ENCODE data around the gene MED22. TPM values are rescaled to one million over a fixed set of nuclear protein-coding genes. Genes with fewer than 3 reads are reported as not detected.
A peak's percentile ranks its signal among the peaks of the same experiment; 100 is the strongest.
"Not testable (repeated sequence)": the region's sequence is repeated elsewhere in the genome, so short reads cannot be mapped to it uniquely, and the experiment has no call there.

Gene MED22
- total RNA-seq: 10 to 100 TPM; 10.8 to 22.5 (median 15.9) TPM

DNA sequence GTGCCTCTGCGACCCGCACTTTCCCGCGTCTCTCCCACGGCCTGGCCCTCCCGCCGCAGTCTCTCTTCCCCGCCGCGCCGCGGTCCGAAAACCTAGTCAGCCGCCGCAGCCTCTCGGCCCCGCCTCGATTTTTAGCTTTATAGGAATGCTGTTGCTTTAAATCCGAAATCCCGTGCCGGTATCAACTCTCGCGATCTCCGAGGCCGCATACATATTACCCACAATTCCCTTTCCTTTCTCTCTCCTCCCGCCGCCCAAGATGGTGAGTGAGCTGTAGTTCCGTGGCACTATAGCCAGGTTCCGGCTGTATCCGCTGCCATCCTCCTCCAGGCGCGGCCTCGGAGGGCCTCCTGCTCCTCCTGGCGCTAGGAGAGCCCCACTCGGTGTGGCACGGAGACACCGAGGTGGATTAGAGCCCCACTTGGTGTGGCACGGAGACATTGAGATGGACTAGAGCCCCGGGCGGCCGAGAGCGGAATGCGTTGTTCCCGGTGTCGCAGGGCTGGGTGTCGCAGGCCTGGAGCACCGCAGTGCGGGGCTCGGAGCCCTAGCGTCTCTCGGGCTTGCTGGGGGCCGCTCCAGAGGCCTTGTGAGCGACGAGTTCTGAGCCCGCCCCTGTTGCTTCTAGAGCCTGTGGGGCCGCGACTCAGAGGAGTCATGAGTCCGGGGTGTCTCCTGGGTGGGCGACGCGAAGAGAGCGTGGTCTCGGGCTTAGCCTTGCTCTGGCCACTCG lies at the start of gene MED22, which contains the start of gene RPL7A:
Gene MED22 (minus strand): TSS at position 147 of the 733 bp plus-strand sequence. CDS start 1,469 bp downstream, outside the sequence.
Gene RPL7A (plus strand): TSS at position 234 of the 733 bp plus-strand sequence. CDS start 26 bp downstream, at position 260.
- TF ChIP-seq POLR2A (IDR thresholded peaks at IDR 0.05): peak in 3 of 4 donors; percentile 70 to 89 (median 89)
- TF ChIP-seq, protein P1, sequence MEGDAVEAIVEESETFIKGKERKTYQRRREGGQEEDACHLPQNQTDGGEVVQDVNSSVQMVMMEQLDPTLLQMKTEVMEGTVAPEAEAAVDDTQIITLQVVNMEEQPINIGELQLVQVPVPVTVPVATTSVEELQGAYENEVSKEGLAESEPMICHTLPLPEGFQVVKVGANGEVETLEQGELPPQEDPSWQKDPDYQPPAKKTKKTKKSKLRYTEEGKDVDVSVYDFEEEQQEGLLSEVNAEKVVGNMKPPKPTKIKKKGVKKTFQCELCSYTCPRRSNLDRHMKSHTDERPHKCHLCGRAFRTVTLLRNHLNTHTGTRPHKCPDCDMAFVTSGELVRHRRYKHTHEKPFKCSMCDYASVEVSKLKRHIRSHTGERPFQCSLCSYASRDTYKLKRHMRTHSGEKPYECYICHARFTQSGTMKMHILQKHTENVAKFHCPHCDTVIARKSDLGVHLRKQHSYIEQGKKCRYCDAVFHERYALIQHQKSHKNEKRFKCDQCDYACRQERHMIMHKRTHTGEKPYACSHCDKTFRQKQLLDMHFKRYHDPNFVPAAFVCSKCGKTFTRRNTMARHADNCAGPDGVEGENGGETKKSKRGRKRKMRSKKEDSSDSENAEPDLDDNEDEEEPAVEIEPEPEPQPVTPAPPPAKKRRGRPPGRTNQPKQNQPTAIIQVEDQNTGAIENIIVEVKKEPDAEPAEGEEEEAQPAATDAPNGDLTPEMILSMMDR (IDR thresholded peaks at IDR 0.05): peak in 2 of 6 experiments; percentile 5 to 53
- WGBS, 2 donors: 0 to 1% methylated on average over 24 to 46 of the region's 64 CpGs
- intact Hi-C loops (cut with DNase I): no loop called here

DNA sequence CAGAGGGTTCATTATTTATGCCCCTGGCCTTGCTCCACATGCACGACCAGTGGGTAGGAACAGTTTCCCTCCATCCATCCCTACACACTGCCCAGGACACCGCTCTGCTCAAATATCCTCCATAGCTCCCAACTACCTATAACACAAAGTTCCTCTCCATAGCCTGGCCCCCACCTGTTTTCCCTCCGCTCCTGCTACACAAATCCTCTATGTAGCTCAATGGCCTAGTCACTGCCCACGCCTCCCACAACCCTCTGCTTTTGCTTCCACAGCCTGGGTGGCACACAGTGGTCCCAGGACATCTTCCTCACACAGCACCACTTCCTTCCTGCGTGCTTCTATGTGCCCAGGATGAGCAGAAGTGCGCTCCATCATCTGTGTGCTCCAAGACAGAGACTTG lies 49.4 kb upstream of the MED22 start:
- Histone ChIP-seq H3K36me3 (peaks cover 0 to 15% (median 0%) of the 10 kb centered on the region in 3 donors), H3K9me3 (no peaks in the 10 kb centered on the region), H3K27me3 (peaks cover 0 to 56% (median 0%) of the 10 kb centered on the region in 4 donors), H3K4me1 (peaks cover 0 to 6% (median 0%) of the 10 kb centered on the region in 3 donors), H3K27ac (no peak overlapping the region), H3K4me3 (no peak overlapping the region)
- intact Hi-C loops (cut with DNase I): no loop called here
- 64 to 70% methylated on average over 4 of the region's 6 CpGs for WGBS, 2 donors
- no peak for DNase-seq
- no peak for TF ChIP-seq POLR2A (IDR thresholded peaks at IDR 0.05)
- TF ChIP-seq, protein P1 (IDR thresholded peaks at IDR 0.05): no peak

More for the DNA sequence above, at the start of gene MED22, which contains the start of gene RPL7A:
- peaks cover 16 to 58% (median 24%) of the 10 kb centered on the region in 3 donors for H3K4me1 ChIP-seq
- H3K4me3 ChIP-seq: peak within 1 kb of the TSS; percentile 81 to 97 (median 92)
- H3K36me3 ChIP-seq: peaks cover 45 to 75% (median 53%) of the 10 kb centered on the region in 3 donors
- H3K27ac ChIP-seq: peak within 1 kb of the TSS; percentile 93 to 96 (median 95)
- DNase-seq: peak; percentile 75
- no peaks in the 10 kb centered on the region for H3K9me3 ChIP-seq
- no peaks in the 10 kb centered on the region for H3K27me3 ChIP-seq

DNA sequence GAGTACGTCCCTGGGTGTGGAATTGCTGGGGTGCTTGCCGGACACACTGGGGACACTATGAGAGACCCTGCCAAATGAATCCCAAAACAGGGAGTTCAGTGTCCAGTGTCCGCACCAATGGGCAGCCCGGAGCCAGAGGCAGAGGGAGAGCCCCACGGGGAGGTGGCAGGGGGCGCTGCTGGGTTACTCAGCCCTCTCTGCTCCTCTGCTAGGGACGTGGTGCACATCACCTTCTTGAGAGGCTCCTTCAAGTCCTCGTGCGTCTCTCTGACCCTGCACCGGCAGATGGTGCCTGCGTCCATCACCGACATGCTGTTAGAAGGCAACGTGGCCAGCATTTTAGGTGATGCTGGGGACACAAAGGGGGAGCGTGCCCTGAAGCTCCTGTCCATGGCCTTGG lies 49.0 kb upstream of the MED22 start:
- Histone ChIP-seq H3K4me1 (peaks cover 0 to 6% (median 0%) of the 10 kb centered on the region in 3 donors), H3K9me3 (no peaks in the 10 kb centered on the region), H3K36me3 (peaks cover 0 to 11% (median 0%) of the 10 kb centered on the region in 3 donors), H3K4me3 (no peak overlapping the region), H3K27ac (no peak overlapping the region), H3K27me3 (peaks cover 0 to 60% (median 0%) of the 10 kb centered on the region in 4 donors)
- no peak for TF ChIP-seq POLR2A (IDR thresholded peaks at IDR 0.05)
- TF ChIP-seq, protein P1 (IDR thresholded peaks at IDR 0.05): peak in 1 of 6 experiments; percentile 9
- intact Hi-C loops (cut with DNase I): no loop called here
- 35 to 43% methylated on average over 6 to 7 of the region's 14 CpGs for WGBS, 2 donors
- no peak for DNase-seq

DNA sequence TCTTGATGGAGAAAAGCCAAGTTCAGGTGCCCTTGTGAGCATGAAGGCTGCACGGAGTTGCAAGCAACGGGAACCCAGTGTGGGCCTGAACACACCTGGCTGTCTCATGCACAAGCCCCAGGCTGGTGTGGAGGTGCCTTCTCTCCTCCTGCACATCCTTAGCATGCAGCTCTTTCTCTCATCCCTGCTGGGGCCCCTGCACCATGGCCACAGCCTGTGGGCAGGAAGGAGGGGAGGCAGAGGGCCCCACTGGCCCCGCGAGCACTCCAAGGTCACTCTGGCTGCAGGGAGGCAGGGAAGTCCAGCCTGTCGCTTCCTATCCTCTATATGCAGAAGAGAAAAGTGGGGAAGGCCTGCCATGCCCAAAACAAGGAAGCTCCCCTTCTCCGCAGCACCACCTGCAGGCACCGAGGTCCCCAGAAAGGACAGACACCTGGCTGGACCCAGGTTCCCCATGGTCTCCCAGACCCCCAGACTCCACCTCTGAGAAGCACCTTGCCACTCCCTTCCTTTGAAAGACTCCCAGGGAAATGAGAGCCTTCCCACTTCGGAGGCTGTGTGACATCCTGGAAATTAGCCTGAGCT lies 46.8 kb upstream of the MED22 start:
- intact Hi-C loops (cut with DNase I): no loop called here
- no peak for DNase-seq
- TF ChIP-seq POLR2A (IDR thresholded peaks at IDR 0.05): no peak
- TF ChIP-seq, protein P1 (IDR thresholded peaks at IDR 0.05): no peak

DNA sequence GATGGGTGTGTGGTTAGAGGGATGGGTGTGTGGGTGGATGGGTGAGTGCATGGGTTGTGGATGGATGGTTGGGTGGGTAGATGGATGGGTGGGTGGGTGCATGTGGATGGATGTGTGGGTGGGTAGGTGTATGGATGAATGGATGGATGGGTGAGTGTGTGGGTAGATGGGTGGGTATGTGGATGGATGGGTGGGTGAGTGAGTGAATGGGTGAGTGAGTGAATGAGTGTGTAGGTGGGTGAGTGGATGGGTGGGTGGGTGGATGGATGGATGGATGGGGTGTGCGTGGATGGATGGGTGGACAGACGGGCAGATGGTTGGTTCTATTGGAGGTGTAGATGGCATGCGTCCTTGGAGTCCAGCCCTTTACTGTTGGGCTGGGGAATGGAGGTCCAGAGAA lies 45.5 kb upstream of the MED22 start:
- no peak for TF ChIP-seq POLR2A (IDR thresholded peaks at IDR 0.05)
- TF ChIP-seq, protein P1 (IDR thresholded peaks at IDR 0.05): no peak
- 92 to 94% methylated on average over 3 of the region's 3 CpGs for WGBS, 2 donors
- intact Hi-C loops (cut with DNase I): no loop called here

More for the DNA sequence above, 46.8 kb upstream of the MED22 start:
- WGBS, 2 donors: 57 to 69% methylated on average over 2 to 3 of the region's 8 CpGs
- Histone ChIP-seq H3K4me3 (no peak overlapping the region), H3K27ac (no peak overlapping the region), H3K27me3 (peaks cover 0 to 72% (median 0%) of the 10 kb centered on the region in 4 donors), H3K9me3 (no peaks in the 10 kb centered on the region), H3K4me1 (peaks cover 0 to 6% (median 0%) of the 10 kb centered on the region in 3 donors), H3K36me3 (no peaks in the 10 kb centered on the region)

DNA sequence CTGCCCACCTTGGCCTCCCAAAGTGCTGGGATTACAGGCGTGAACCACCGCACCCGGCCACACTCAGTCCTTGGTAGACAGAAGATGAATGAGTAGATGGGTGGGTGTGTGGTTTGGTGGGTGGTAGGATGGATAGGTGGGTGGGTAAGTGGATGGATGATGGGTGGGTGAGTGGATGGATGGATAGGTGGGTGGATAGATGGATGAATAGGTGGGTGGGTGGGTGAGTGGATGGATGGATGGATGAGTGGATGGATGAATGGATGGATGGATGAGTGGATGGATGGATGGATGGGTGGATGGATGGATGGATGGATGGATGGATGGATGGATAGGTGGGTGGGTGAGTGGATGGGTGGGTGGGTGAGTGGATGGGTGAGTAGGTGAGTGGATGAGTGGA lies 44.4 kb upstream of the MED22 start:
- 100% methylated on average over 3 of the region's 3 CpGs; no CpG with 5 or more reads in 1 of the 2 donors for WGBS, 2 donors
- H3K36me3 ChIP-seq; intact Hi-C loops (cut with DNase I); H3K4me3 ChIP-seq; DNase-seq; H3K27ac ChIP-seq; H3K9me3 ChIP-seq: not testable (repeated sequence)
- H3K27me3 ChIP-seq: peaks cover 0 to 68% (median 0%) of the 10 kb centered on the region in 4 donors
- H3K4me1 ChIP-seq: peaks cover 2 to 11% (median 6%) of the 10 kb centered on the region in 3 donors

More for the DNA sequence above, 45.5 kb upstream of the MED22 start:
- Histone ChIP-seq H3K4me1 (no peaks in the 10 kb centered on the region), H3K27ac (no peak overlapping the region), H3K27me3 (peaks cover 0 to 79% (median 0%) of the 10 kb centered on the region in 4 donors), H3K4me3 (no peak overlapping the region), H3K36me3 (no peaks in the 10 kb centered on the region), H3K9me3 (no peaks in the 10 kb centered on the region)
- DNase-seq: no peak

DNA sequence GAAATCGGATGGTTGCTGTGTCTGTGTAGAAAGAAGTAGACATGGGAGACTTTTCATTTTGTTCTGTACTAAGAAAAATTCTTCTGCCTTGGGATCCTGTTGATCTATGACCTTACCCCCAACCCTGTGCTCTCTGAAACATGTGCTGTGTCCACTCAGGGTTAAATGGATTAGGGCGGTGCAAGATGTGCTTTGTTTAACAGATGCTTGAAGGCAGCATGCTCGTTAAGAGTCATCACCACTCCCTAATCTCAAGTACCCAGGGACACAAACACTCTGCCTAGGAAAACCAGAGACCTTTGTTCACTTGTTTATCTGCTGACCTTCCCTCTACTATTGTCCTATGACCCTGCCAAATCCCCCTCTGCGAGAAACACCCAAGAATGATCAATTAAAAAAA lies 43.5 kb upstream of the MED22 start:
- H3K4me3 ChIP-seq; H3K27ac ChIP-seq; H3K9me3 ChIP-seq; intact Hi-C loops (cut with DNase I); H3K36me3 ChIP-seq; DNase-seq: not testable (repeated sequence)
- Histone ChIP-seq H3K4me1 (peaks cover 6 to 17% (median 9%) of the 10 kb centered on the region in 3 donors), H3K27me3 (peaks cover 0 to 59% (median 0%) of the 10 kb centered on the region in 4 donors)
- WGBS, 2 donors: no CpG with 5 or more reads among the region's 4 CpGs
